Body of pancreas (tissue), 4 donors: ENCODE data around the gene ASIC2.

Source experiments
- POLR2A ChIP-seq, 3 donors: fragments of 450-650 bp; IDR thresholded peaks; one replicate each; pipeline ENCODE4 v1.6.1; 2016; ENCODE audit warnings: antibody characterized with exemption in 3 of 3, mild to moderate bottlenecking in 2 of 3
- TF ChIP-seq, protein P1 (sequence below), 7 experiments: fragments of 450-650 bp in 4 of 7; fragments of 200-600 bp in 3 of 7; sonication (generic) in 3 of 7; IDR thresholded peaks; one replicate each; pipeline ENCODE4 v1.5.1; 2016 to 2019; ENCODE audit warnings: antibody characterized with exemption in 7 of 7

DNA sequence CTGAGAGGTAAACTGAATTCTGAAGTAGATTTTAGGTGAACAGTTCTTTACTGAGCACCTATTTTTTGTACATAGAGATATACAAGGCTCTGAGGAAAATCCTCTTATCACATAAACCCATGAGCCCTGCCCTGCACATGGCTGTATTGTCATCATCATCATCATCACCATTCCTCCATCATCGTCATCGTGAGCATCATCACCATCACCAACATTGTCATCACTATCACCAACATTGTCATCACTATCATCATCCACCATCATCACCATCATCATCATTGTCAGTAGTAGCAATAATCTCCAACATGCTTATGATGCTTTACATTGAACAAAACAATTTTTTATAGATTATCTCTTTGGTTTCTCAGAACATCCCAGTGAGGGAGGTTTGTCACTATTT is 20.7 kb downstream of the ASIC2 start:
- TF ChIP-seq, protein P1, sequence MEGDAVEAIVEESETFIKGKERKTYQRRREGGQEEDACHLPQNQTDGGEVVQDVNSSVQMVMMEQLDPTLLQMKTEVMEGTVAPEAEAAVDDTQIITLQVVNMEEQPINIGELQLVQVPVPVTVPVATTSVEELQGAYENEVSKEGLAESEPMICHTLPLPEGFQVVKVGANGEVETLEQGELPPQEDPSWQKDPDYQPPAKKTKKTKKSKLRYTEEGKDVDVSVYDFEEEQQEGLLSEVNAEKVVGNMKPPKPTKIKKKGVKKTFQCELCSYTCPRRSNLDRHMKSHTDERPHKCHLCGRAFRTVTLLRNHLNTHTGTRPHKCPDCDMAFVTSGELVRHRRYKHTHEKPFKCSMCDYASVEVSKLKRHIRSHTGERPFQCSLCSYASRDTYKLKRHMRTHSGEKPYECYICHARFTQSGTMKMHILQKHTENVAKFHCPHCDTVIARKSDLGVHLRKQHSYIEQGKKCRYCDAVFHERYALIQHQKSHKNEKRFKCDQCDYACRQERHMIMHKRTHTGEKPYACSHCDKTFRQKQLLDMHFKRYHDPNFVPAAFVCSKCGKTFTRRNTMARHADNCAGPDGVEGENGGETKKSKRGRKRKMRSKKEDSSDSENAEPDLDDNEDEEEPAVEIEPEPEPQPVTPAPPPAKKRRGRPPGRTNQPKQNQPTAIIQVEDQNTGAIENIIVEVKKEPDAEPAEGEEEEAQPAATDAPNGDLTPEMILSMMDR (IDR thresholded peaks at IDR 0.05) = no peak
- no peak for TF ChIP-seq POLR2A (IDR thresholded peaks at IDR 0.05)
